D721Med (cell line): ENCODE results near the gene PAM16.
"Not testable (repeated sequence)": the region's sequence is repeated elsewhere in the genome, so short reads cannot be mapped to it uniquely, and the experiment has no call there.

Source experiments
- DNase-seq: peaks from one replicate; pipeline ENCODE4 v3.0.0; 2011; ENCODE audit warnings: low spot score; ENCODE audit not compliant: insufficient read length
- FAIRE-seq: peaks from 2 replicates; lab custom pipeline; 2011; peaks lifted over from hg19 to GRCh38; lab: Jason Lieb, UNC
- TF ChIP-seq, protein P1 (sequence below): IDR thresholded peaks from 2 replicates; pipeline ENCODE4 v1.5.1; 2012; ENCODE audit warnings: mild to moderate bottlenecking, control low read depth; ENCODE audit not compliant: insufficient read depth; ENCODE audit errors: missing control alignments

PAM16 gene

GRCh38 chr16:4350787-4351659, at the start of gene PAM16:
PAM16 (minus strand) TSS chr16:4351321; CDS start chr16:4351234, 87 bp downstream.
- TF ChIP-seq, protein P1, sequence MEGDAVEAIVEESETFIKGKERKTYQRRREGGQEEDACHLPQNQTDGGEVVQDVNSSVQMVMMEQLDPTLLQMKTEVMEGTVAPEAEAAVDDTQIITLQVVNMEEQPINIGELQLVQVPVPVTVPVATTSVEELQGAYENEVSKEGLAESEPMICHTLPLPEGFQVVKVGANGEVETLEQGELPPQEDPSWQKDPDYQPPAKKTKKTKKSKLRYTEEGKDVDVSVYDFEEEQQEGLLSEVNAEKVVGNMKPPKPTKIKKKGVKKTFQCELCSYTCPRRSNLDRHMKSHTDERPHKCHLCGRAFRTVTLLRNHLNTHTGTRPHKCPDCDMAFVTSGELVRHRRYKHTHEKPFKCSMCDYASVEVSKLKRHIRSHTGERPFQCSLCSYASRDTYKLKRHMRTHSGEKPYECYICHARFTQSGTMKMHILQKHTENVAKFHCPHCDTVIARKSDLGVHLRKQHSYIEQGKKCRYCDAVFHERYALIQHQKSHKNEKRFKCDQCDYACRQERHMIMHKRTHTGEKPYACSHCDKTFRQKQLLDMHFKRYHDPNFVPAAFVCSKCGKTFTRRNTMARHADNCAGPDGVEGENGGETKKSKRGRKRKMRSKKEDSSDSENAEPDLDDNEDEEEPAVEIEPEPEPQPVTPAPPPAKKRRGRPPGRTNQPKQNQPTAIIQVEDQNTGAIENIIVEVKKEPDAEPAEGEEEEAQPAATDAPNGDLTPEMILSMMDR = no peak
- FAIRE-seq (no peak), DNase-seq (peak; percentile 91)

DNA sequence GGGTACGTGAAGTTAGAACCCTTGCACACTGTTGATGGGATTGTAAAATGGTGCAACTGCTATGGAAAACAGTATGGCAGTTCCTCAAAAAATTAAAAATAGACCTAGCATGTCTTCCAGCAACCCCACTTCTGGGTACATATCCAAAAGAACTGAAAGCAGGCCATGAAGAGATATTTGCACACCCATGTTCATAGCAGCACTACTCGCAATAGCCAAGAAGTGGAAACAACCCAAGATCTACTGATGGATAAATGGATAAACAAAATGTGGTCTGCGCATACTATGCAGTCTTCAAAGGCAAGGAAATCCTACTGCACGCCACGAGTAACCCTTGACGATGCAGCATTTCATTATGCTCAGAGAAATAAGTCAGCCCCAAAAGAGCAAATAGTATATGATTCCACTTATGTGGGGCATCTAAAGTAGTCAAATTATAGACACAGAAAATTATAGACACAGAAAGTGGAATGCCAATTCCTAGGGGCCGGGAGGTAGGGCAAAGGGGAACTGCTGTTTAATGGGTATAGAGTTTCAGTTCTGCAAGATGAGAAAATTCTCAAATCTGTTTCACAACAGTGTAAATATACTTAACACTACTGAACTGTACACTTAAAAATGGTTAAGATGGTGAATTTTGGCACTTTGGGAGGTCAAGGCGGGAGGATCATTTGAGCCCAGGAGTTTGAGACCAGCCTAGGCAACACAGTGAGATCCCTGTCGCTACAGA, 48.0 kb upstream of the PAM16 start:
- TF ChIP-seq, protein P1 = no peak
- no peak for FAIRE-seq
- no peak for DNase-seq

DNA sequence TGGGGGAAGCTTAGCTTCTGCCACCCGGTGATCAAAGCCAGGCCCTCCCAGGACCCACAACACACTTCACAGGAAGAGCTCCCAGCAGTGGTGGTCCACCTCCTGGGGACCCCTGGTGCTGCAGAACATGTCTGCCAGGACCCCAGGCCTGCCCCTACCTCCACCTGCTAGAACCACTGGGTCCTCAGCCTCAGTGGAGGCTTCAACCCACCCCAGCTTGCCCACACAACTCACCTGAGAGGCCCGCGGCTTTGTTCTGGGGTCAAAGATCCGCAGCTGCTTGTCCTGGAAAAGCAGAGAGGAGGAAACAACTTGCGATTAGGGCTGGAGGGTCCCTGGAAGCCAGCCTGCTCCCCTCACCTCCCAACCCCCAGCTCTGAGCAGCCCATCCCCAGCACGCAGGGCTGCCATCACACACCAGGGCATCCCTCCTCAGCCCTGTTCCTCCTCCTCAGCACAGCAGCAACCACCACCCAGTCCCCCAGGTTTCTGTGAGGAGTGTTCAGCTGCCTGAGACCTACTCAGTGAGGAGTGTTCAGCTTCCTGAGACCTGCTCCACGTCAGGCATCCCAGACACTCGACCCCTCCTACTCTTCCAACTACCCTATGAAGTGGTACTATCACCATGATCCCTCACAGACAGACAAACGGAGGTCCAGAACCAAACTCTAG, 44.1 kb upstream of the PAM16 start:
- FAIRE-seq (no peak), DNase-seq (no peak)
- TF ChIP-seq, protein P1 = no peak

GRCh38 chr16:4393850-4394249, 42.7 kb upstream of the PAM16 start:
- FAIRE-seq = not testable (repeated sequence)

GRCh38 chr16:4393240-4393600, 42.1 kb upstream of the PAM16 start:
- TF ChIP-seq, protein P1 = no peak
- FAIRE-seq (no peak), DNase-seq (no peak)

More at GRCh38 chr16:4393850-4394249, 42.7 kb upstream of the PAM16 start:
- DNase-seq = not testable (repeated sequence)

- DNase-seq = no peak
- FAIRE-seq = no peak
- TF ChIP-seq, protein P1 = no peak
Measured at GRCh38 chr16:4392382-4393239, 41.5 kb upstream of the PAM16 start.
